GM23338 (cell line): Measurements from ENCODE around the gene RPRD1A. TPM values are rescaled to one million over a fixed set of nuclear protein-coding genes. Genes with fewer than 3 reads are reported as not detected.

Experiments
- ATAC-seq: fragments of 200-7000 bp; cut with Tn5 transposase; 3 replicates; pipeline ENCODE4 v1.9.1; 2020
- DNase-seq: peaks from one replicate; pipeline ENCODE4 v3.0.0-alpha.2; 2015; ENCODE audit warnings: low spot score
- H2AFZ ChIP-seq: fragments of 200-600 bp; sonication (generic); 2 replicates; pipeline ENCODE4 v1.8.0; 2016; ENCODE audit warnings: antibody characterized with exemption, mild to moderate bottlenecking, moderate library complexity
- H3F3A ChIP-seq: fragments of 200-600 bp; sonication (generic); replicated peaks from 2 replicates; pipeline ENCODE4 v1.8.0; 2017; ENCODE audit warnings: antibody characterized with exemption, mixed run types, low read depth
- H3K27ac ChIP-seq: fragments of 200-600 bp; sonication (generic); 2 replicates; pipeline ENCODE4 v1.6.1; 2016; ENCODE audit warnings: low read depth
- H3K27me3 ChIP-seq: fragments of 200-600 bp; sonication (generic); 2 replicates; pipeline ENCODE4 v1.8.0; 2016; ENCODE audit warnings: mild to moderate bottlenecking, mixed run types, moderate library complexity; ENCODE audit not compliant: insufficient read depth
- H3K36me3 ChIP-seq: fragments of 200-600 bp; sonication (generic); 2 replicates; pipeline ENCODE4 v1.8.0; 2016; ENCODE audit warnings: mild to moderate bottlenecking; ENCODE audit not compliant: insufficient read depth
- H3K4me1 ChIP-seq: fragments of 200-600 bp; sonication (generic); 2 replicates; pipeline ENCODE4 v1.8.0; 2016; ENCODE audit warnings: mild to moderate bottlenecking, moderate library complexity; ENCODE audit not compliant: insufficient read depth
- H3K4me2 ChIP-seq: fragments of 200-600 bp; sonication (generic); 2 replicates; pipeline ENCODE4 v1.7.1; 2017; ENCODE audit warnings: mixed run types
- H3K4me3 ChIP-seq: fragments of 200-600 bp; sonication (generic); 2 replicates; pipeline ENCODE4 v1.6.1; 2016; ENCODE audit warnings: mixed run types
- H3K79me2 ChIP-seq: fragments of 200-600 bp; sonication (generic); replicated peaks from 2 replicates; pipeline ENCODE4 v1.8.0; 2017; ENCODE audit warnings: mild to moderate bottlenecking; ENCODE audit not compliant: insufficient read depth
- H3K9me2 ChIP-seq: fragments of 200-600 bp; sonication (generic); 2 replicates; pipeline ENCODE4 v1.8.0; 2017; ENCODE audit not compliant: insufficient read depth
- H4K20me1 ChIP-seq: fragments of 200-600 bp; sonication (generic); replicated peaks from 2 replicates; pipeline ENCODE4 v1.8.0; 2017; ENCODE audit warnings: mild to moderate bottlenecking; ENCODE audit not compliant: insufficient read depth
- H3K27ac Mint-ChIP-seq: 2 replicates; pipeline ENCODE4 v1.8.0; 2020; ENCODE audit warnings: inconsistent platforms, mild to moderate bottlenecking, moderate library complexity, mixed read lengths
- H3K27me3 Mint-ChIP-seq: 3 replicates; pipeline ENCODE4 v1.8.0; 2022; ENCODE audit warnings: low read depth, mild to moderate bottlenecking, moderate library complexity, mixed read lengths, inconsistent platforms; ENCODE audit not compliant: insufficient read depth, poor library complexity
- H3K36me3 Mint-ChIP-seq: 3 replicates; pipeline ENCODE4 v1.8.0; 2021; ENCODE audit warnings: low read depth, mild to moderate bottlenecking, inconsistent platforms, moderate library complexity, mixed read lengths
- H3K4me1 Mint-ChIP-seq: 3 replicates; pipeline ENCODE4 v1.8.0; 2020; ENCODE audit warnings: mild to moderate bottlenecking, inconsistent platforms, mixed read lengths
- H3K4me3 Mint-ChIP-seq: 3 replicates; pipeline ENCODE4 v1.8.0; 2021; ENCODE audit warnings: moderate library complexity, mild to moderate bottlenecking, inconsistent platforms, mixed read lengths
- H3K9me3 Mint-ChIP-seq: 3 replicates; pipeline ENCODE4 v1.8.0; 2020; ENCODE audit warnings: moderate library complexity, mild to moderate bottlenecking, inconsistent platforms, mixed read lengths
- CTCF ChIP-seq, 2 experiments: fragments of 200-600 bp in 1 of 2; sonication (generic) in 1 of 2; conservative IDR thresholded peaks; 2 replicates each; pipeline versions ENCODE4 v1.5.1 to v1.6.1; 2016 to 2017; ENCODE audit warnings: antibody characterized with exemption in 2 of 2, low read depth in 2 of 2, mild to moderate bottlenecking in 2 of 2, moderate library complexity in 1 of 2
- ETS1 ChIP-seq: IDR thresholded peaks from 2 replicates; pipeline ENCODE4 v1.6.1; 2016; ENCODE audit warnings: antibody characterized with exemption
- EZH2 ChIP-seq: fragments of 200-600 bp; sonication (generic); IDR thresholded peaks from one replicate; pipeline ENCODE4 v1.8.0; 2017; ENCODE audit warnings: antibody characterized with exemption, mild to moderate bottlenecking, low read depth; ENCODE audit not compliant: unreplicated experiment
- JUNB ChIP-seq: IDR thresholded peaks from one replicate; pipeline ENCODE4 v1.6.1; 2016; ENCODE audit warnings: antibody characterized with exemption; ENCODE audit not compliant: unreplicated experiment
- POLR2AphosphoS5 ChIP-seq: IDR thresholded peaks from 2 replicates; pipeline ENCODE4 v1.6.1; 2016; ENCODE audit warnings: antibody characterized with exemption, low read depth
- REST ChIP-seq: IDR thresholded peaks from one replicate; pipeline ENCODE4 v1.6.1; 2018; ENCODE audit warnings: antibody characterized with exemption; ENCODE audit not compliant: unreplicated experiment
- STAT1 ChIP-seq: IDR thresholded peaks from one replicate; pipeline ENCODE4 v1.6.1; 2016; ENCODE audit warnings: antibody characterized with exemption; ENCODE audit not compliant: unreplicated experiment
- ZNF462 ChIP-seq: fragments of 250-450 bp; sonication (Bioruptor Pico); IDR thresholded peaks from 2 replicates; pipeline ENCODE4 v1.5.0; 2020; ENCODE audit warnings: mild to moderate bottlenecking, moderate library complexity
- polyA plus RNA-seq: library from polyadenylated mRNA; unstranded; fragments of >200 nt; fragmentation: Nextera tagmentation; extraction: Ambion mirVana; gene quantifications from 2 replicates; pipeline ENCODE4 v1.2.1, GENCODE V29; 2016
- total RNA-seq: library from RNA; depleted of rRNA; stranded (reverse); fragments of >200 nt; shearing (Covaris generic); gene quantifications from 2 replicates; pipeline ENCODE4 v1.2.3, GENCODE V29; 2014

Gene RPRD1A
- total and polyA plus RNA-seq, 2 experiments from 2014 or later: 67.9 to 157 TPM

GRCh38 chr18:36114738-36115137 is 47.4 kb upstream of the RPRD1A start (continued):
- TF ChIP-seq ZNF462 (CRISPR knock-in tag) (no peak), POLR2AphosphoS5 (no peak), ETS1 (no peak)

GRCh38 chr18:36114251-36114650 is 46.9 kb upstream of the RPRD1A start:
- peaks cover 4% of the 10 kb centered on the region for H3K27me3 Mint-ChIP-seq
- ATAC-seq: no peak
- peaks cover 64% of the 10 kb centered on the region for H3K36me3 Mint-ChIP-seq

More at GRCh38 chr18:36114251-36114650, 46.9 kb upstream of the RPRD1A start:
- no peak for TF ChIP-seq POLR2AphosphoS5
- TF ChIP-seq ETS1: no peak
- TF ChIP-seq JUNB: no peak
- no peak for TF ChIP-seq CTCF (conservative IDR thresholded peaks at IDR 0.05; ENCODE audit: low read depth in 2 of 2)
- TF ChIP-seq EZH2: no peak
- no peak for TF ChIP-seq STAT1
- no peak for TF ChIP-seq REST
- Mint-ChIP-seq H3K27ac (no peak overlapping the region), H3K4me3 (no peak overlapping the region), H3K9me3 (no peaks in the 10 kb centered on the region), H3K4me1 (no peaks in the 10 kb centered on the region)
- H3K36me3 ChIP-seq: peaks cover 37% of the 10 kb centered on the region; the same call in 1 of the 2 replicates
- no peaks in the 10 kb centered on the region for H3K9me2 ChIP-seq
- H3K4me2 ChIP-seq: no peak overlapping the region
- no peak for DNase-seq
- H3K4me1 ChIP-seq: no peaks in the 10 kb centered on the region
- H3K79me2 ChIP-seq: no peaks in the 10 kb centered on the region
- H3K27me3 ChIP-seq: no peaks in the 10 kb centered on the region
- H3K27ac ChIP-seq: no peak overlapping the region
- no peaks in the 10 kb centered on the region for H3F3A ChIP-seq
- no peak overlapping the region for H2AFZ ChIP-seq
- H3K4me3 ChIP-seq: no peak overlapping the region
- H4K20me1 ChIP-seq: no peaks in the 10 kb centered on the region
